NCI-H345 treated with DMSO at 0.1 percent for 48 hours (cell line): ENCODE data around the gene GBP7.
"Not testable (repeated sequence)": the region's sequence is repeated elsewhere in the genome, so short reads cannot be mapped to it uniquely, and the experiment has no call there.

Experiments used
- DNase-seq: peaks from one replicate; lab custom pipeline; 2025; ENCODE audit not compliant: unreplicated experiment; lab: John Stamatoyannopoulos, UW

Gene GBP7

GRCh38 chr1:89175601-89176256, at the start of gene GBP7:
Gene GBP7, minus strand, starts transcription at chr1:89176003. Its CDS starts 4,068 bp downstream, at chr1:89171935.
- no peak for DNase-seq

- no peak for DNase-seq
These were observed 45.5 kb upstream of the GBP7 start for GRCh38 chr1:89221341-89221740.

DNA sequence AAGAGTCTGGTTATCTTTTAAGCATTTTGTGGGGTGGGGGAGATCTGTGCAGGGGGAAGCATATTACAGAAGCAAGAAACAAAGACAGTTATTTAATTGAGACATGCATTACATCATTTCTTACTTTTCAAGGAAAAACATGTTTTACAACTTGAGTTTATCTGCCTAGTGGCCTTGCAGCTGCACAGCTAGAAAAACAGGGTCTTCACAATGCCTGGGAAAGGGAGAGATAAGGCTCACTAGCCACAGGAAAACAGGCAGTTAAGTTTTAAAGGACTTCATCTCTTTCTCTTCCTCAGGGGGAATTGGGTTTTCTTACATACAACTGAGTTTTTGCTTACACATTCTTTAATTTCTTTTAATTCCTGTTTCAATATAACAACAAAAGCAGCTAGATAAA, 44.0 kb upstream of the GBP7 start:
- not testable (repeated sequence) for DNase-seq

DNA sequence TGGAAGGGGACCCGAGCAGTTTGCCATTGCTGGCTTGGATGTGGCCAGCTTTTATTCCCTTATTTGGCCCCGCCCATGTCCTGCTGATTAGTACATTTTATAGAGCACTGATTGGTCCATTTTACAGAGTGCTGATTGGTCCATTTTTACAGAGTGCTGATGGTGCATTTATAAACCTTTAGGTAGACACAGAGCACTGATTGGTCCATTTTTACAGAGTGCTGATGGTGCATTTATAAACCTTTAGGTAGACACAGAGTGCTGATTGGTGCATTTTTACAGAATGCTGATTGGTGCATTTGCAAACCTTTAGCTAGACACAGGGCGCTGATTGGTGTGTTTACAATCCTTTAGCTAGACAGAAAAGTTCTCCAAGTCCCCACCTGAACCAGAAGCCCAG, 43.1 kb upstream of the GBP7 start:
- not testable (repeated sequence) for DNase-seq

DNA sequence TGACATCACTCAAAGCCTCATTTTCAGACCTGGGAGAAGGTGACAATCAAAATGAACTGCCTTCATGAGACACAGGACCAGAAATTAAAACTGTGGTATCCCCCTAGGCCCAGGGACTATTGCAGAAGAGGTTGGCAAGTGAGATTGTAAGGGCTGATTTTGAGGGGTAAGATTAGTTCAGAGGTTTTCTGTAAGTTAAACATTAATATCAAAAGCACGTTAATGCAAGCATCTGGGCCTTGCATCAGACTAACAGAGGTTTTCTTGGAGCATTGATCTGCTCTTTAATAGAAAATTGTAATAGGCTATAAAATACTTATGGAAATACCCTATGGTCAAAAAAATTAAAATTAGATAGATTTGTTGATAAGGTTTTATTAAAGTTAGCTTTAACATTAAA, 37.5 kb upstream of the GBP7 start:
- no peak for DNase-seq

DNA sequence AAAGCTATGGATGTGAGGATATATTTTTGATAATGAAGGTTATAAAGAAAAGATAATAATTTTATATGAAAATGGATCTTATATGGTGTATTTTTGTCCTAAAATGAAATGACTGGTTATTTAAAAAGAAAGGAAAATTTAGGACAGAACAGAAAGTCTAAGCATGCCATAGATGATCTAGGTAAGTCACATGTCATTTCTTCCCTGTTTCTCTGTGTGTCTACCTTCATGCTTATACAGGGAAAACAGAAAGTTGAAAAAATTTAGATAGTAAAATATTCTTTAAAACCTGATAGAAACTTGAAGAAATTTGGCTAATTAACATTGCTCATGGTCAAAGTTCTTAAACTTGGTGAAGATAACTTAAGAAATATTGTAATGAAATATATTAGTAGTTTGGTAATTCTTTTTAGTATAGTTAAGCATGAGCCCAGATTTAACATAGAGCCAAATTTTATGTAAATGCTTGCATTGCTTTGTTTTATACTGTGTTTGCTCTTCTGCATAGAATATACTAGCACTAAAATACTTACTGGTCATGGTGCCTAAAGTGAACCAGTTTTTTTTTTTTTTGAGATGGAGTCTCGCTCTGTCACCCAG, 35.3 kb upstream of the GBP7 start:
- DNase-seq = no peak

GRCh38 chr1:89206373-89206772, 30.6 kb upstream of the GBP7 start:
- DNase-seq = no peak

GRCh38 chr1:89203166-89203565, 27.4 kb upstream of the GBP7 start:
- no peak for DNase-seq

GRCh38 chr1:89201106-89201794, 25.4 kb upstream of the GBP7 start:
- no peak for DNase-seq

DNA sequence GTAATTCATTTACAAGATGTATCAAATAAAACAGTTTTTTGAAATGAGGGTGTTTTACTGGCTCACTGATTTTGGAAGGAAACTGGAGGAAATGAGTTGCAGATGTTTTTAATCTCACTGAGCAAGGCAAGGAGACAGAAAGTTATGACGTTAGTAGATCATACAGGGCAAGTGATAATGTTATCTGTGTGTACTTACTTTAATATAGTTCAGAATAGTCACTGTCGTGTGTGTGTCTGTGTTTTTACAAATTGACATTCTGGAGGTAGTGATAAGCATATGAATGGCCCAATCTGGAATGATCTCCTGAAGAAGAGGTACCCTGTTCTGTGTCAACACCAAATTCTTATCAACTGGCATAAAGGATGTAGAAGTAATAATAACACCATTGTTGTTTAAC, 24.9 kb upstream of the GBP7 start:
- no peak for DNase-seq

GRCh38 chr1:89199525-89200031, 23.8 kb upstream of the GBP7 start:
- no peak for DNase-seq

DNA sequence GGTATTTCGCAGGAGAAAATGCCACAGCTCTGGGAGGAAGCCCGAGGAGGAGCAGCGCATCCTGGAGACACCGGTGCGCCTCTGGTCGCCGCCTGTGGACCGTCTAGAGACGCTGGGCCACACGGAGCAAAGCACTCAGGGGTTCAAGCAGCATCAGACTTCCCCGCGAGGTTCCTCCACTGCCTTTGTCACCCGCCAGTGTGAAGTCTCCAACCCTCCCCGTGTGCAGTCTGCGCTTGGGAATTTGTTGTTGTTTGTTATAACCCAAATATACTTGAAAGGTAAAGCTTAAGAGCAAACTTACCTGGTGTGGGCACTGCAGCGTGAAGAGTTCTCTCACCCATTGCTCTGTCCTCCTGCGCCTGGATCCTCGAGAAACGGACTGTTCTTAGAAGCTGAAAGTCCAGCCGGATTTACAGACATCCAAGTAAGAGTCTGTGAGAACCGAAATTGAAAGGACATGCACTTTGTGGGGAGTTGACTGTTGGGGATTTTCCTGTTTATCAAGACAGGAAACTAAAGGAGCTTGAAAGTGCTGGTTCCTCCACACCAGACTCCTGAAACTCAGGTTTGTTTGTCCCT, 22.8 kb upstream of the GBP7 start, which contains the start of gene GBP4:
GBP4 (minus strand) TSS at position 452 of the 582 bp plus-strand sequence; CDS start at position 344, 108 bp downstream.
- DNase-seq = no peak

DNA sequence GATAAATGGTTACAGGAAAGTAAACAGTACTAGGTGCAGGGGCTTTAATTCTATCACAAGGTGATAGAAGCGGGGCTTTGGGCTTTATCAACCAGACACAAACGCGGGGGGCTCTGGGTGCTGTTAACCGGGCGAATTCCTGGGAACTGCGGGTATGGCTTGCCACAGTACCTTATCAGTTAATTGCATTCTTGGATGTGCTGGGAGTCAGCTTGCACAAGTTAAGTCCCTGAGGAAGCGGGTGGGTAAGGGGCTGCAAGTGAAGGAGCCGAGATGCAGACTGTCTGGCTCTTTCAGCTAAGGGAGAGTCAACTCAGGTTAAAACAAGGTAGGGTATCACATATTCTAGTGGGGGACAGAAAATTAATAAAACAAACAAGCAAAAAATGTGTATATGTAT, 22.3 kb upstream of the GBP7 start:
- DNase-seq = no peak

DNA sequence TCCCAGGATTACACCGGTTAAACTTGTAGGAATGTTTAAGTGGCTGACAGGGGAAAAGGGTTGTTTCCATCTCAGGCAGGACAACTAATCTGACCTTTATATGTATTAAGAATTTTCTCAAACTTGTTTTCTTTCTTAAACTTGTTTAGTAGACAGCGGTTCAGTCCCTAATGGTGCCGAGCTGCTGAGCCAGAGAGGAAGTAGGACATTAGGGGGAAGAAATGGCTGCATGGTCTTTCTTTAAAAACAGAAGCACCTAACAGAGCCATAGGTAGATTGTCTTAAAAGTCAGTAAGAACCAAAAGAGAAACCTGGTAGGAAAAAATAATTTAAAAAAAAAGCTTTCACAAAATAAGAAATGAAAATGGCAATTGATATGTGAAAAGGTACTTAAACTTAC, 19.7 kb upstream of the GBP7 start:
- no peak for DNase-seq

GRCh38 chr1:89191314-89191713, 15.5 kb upstream of the GBP7 start:
- no peak for DNase-seq

DNA sequence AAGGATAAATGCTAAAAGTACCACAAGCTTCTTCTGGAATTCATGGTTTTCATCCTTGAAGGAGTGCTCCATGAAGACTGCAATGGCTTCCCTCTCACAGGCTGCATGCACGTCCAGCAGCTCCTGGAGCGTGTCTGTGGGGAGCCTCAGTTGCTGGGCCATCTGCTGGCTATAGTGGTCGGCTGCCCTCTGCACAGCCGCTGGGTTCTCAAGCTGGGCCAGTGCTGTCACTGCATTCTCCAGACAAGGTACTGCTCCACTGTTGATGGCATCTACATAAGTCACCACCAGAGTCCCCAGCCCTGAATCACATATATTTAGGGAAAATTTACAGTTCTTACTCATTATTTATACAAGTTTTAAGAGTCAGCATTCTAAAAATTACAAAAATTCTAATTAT, 14.2 kb upstream of the GBP7 start:
- no peak for DNase-seq

DNA sequence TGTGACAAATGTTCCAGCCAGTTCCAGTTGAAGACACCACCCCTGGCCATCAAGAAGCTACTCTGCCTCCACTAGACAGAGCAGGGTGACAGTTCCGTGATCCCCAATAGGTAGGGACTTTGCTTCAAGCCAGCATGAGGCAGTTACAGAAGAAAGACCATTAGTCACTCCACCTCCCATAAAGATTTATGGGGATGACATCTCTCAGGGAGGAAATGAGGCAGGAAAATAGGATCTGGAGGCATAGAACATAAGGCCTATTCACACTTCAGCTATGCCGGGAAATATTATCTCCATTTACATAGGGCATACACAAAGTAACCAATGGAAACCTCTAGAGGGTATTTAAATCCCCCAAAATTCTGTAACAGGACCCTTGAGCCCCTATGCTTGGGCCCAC, 3.5 kb upstream of the GBP7 start:
- DNase-seq = no peak

DNA sequence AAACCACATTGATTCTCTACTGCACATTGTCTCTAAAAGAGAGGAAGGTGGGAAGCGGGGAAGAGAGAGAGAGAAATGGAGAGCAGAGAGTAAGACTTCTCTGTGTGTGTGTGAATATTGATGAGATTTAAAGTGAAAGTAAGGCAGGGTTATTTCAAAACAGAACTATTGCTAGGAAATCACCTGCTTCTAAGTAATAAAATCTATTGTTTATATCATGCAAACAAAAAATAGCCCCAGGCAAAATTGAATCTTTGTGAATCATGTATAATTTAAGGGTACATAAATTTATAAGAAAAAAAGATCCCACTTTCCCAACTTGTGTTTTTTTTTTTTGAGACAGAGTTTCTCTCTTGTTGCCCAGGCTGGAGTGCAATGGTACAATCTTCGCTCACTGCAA, 1.2 kb upstream of the GBP7 start:
- no peak for DNase-seq

DNA sequence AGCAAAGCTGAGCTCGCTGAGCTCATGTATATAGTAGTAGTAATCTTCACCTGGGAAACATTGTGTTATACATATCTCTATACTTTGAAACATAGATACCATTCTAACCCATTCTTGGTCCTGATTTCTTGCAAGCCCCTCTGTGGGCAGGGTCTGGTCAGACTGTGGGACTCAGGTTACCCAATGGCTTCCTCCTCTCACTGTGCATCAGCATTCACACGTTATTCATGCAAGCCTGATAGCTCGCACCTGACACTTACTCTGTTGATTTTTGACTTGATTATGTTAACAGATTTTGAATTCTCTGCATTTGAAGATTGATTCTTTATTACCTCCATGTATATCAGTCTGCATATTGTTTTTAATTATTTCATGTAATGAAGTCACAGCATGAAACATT, 1.3 kb downstream of the GBP7 start:
- no peak for DNase-seq

DNA sequence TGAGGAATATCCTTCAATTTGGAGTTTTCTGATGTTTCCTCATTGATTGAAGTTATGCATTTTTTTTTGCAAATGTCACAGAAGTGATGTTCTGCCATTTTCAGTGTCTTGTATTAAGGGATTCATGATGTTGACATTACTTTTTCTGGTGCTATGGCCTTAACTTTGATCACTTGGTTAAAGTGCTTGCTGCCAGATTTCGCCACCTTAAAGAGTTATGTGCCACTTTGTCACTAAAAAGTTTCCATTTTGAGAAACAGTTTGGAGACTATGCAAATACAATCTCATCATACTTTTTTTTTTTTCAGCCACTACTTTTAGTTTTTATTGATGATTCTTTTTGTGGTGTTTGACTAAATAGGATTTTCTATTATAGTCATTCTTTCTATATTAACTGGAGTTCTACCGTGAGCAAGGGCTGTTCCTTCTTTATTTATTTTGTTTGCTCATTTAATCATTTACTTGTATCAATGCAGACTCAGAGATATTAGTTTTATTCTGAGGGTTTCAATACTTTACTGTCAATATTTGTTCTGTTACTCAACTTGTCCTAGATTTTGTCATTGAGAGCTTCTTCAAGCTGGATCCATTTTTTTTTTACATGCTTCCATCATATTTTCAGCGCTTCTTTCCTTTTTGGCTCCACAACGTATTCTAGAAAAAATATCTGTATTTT, 3.2 kb downstream of the GBP7 start:
- no peak for DNase-seq

DNA sequence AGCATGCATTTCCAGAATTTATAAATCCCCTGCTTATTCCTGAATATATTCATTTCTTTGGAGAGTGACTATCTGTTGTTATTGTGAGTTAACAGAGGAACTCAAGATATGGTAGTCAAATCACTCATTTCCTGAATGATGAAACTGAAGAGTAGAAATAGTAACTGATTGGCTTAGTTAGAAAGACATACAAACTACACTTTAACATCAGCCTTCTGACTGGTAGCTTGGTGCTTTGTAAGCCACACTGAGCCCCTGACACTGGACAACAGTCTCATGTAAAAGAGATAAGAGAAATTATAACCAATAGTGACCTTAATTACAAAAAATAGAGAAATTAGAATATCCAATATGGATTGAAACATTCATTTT, 4.8 kb downstream of the GBP7 start:
- no peak for DNase-seq
